ENCODE results near the gene DGKB. TPM values are rescaled to one million over a fixed set of nuclear protein-coding genes. Genes with fewer than 3 reads are reported as not detected.

DGKB gene
- total and polyA plus RNA-seq, 2 of the 8 experiments (the other 6 are each of a cell fraction or from before 2014, with no cell fraction given), result 1.9 to 2.6 TPM

DNA sequence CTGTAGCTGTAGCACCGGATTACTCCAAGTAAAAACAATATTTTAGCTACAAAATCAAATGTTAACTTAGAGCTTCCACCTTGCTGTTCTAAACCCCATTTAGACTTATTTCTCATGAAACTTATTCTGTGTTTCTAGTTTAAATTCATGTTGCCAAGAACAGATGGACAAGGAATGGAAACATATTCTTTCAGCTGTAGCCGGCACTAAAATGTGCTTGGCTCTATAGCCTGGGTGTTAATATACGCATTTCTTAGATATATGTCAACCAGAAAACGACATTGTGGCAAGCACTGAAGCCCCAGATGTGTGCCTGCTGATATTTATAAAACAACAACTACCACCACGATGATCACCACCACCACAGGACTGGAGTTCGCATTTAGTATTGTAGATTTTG is 722.8 kb downstream of the DGKB start (continued):
- TF ChIP-seq, protein P1, sequence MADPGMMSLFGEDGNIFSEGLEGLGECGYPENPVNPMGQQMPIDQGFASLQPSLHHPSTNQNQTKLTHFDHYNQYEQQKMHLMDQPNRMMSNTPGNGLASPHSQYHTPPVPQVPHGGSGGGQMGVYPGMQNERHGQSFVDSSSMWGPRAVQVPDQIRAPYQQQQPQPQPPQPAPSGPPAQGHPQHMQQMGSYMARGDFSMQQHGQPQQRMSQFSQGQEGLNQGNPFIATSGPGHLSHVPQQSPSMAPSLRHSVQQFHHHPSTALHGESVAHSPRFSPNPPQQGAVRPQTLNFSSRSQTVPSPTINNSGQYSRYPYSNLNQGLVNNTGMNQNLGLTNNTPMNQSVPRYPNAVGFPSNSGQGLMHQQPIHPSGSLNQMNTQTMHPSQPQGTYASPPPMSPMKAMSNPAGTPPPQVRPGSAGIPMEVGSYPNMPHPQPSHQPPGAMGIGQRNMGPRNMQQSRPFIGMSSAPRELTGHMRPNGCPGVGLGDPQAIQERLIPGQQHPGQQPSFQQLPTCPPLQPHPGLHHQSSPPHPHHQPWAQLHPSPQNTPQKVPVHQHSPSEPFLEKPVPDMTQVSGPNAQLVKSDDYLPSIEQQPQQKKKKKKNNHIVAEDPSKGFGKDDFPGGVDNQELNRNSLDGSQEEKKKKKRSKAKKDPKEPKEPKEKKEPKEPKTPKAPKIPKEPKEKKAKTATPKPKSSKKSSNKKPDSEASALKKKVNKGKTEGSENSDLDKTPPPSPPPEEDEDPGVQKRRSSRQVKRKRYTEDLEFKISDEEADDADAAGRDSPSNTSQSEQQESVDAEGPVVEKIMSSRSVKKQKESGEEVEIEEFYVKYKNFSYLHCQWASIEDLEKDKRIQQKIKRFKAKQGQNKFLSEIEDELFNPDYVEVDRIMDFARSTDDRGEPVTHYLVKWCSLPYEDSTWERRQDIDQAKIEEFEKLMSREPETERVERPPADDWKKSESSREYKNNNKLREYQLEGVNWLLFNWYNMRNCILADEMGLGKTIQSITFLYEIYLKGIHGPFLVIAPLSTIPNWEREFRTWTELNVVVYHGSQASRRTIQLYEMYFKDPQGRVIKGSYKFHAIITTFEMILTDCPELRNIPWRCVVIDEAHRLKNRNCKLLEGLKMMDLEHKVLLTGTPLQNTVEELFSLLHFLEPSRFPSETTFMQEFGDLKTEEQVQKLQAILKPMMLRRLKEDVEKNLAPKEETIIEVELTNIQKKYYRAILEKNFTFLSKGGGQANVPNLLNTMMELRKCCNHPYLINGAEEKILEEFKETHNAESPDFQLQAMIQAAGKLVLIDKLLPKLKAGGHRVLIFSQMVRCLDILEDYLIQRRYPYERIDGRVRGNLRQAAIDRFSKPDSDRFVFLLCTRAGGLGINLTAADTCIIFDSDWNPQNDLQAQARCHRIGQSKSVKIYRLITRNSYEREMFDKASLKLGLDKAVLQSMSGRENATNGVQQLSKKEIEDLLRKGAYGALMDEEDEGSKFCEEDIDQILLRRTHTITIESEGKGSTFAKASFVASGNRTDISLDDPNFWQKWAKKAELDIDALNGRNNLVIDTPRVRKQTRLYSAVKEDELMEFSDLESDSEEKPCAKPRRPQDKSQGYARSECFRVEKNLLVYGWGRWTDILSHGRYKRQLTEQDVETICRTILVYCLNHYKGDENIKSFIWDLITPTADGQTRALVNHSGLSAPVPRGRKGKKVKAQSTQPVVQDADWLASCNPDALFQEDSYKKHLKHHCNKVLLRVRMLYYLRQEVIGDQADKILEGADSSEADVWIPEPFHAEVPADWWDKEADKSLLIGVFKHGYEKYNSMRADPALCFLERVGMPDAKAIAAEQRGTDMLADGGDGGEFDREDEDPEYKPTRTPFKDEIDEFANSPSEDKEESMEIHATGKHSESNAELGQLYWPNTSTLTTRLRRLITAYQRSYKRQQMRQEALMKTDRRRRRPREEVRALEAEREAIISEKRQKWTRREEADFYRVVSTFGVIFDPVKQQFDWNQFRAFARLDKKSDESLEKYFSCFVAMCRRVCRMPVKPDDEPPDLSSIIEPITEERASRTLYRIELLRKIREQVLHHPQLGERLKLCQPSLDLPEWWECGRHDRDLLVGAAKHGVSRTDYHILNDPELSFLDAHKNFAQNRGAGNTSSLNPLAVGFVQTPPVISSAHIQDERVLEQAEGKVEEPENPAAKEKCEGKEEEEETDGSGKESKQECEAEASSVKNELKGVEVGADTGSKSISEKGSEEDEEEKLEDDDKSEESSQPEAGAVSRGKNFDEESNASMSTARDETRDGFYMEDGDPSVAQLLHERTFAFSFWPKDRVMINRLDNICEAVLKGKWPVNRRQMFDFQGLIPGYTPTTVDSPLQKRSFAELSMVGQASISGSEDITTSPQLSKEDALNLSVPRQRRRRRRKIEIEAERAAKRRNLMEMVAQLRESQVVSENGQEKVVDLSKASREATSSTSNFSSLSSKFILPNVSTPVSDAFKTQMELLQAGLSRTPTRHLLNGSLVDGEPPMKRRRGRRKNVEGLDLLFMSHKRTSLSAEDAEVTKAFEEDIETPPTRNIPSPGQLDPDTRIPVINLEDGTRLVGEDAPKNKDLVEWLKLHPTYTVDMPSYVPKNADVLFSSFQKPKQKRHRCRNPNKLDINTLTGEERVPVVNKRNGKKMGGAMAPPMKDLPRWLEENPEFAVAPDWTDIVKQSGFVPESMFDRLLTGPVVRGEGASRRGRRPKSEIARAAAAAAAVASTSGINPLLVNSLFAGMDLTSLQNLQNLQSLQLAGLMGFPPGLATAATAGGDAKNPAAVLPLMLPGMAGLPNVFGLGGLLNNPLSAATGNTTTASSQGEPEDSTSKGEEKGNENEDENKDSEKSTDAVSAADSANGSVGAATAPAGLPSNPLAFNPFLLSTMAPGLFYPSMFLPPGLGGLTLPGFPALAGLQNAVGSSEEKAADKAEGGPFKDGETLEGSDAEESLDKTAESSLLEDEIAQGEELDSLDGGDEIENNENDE (IDR thresholded peaks at IDR 0.05; ENCODE audit: insufficient replicate concordance, low read length), result no peak
- TF ChIP-seq RBBP5 (IDR thresholded peaks at IDR 0.05; ENCODE audit: borderline replicate concordance, low read depth, low read length), result no peak
- no peak for TF ChIP-seq SIN3A (conservative IDR thresholded peaks at IDR 0.05 in 1 of 2, IDR thresholded peaks at IDR 0.05 in 1 of 2; ENCODE audit: low read depth in 1 of 2, low read length in 2 of 2)
- no peak for TF ChIP-seq RAD21 (IDR thresholded peaks at IDR 0.05 in 1 of 2, conservative IDR thresholded peaks at IDR 0.05 in 1 of 2; ENCODE audit: low read depth in 2 of 2, low read length in 2 of 2)
- no peak for TF ChIP-seq CHD1 (IDR thresholded peaks at IDR 0.05; ENCODE audit: low read depth, low read length)
- no peak for TF ChIP-seq HDAC2 (IDR thresholded peaks at IDR 0.05; ENCODE audit: borderline replicate concordance in 1 of 2, low read depth in 2 of 2, low read length in 2 of 2)
- TF ChIP-seq BCL11A (IDR thresholded peaks at IDR 0.05; ENCODE audit: low read depth in 2 of 2, low read length in 2 of 2), result no peak
- no peak for TF ChIP-seq TCF12 (IDR thresholded peaks at IDR 0.05; ENCODE audit: low read depth, low read length)

Measured in H1 (cell line).